IMR-90 (cell line): ENCODE measurements around the gene MFAP4. TPM values are rescaled to one million over a fixed set of nuclear protein-coding genes. Genes with fewer than 3 reads are reported as not detected.

Experiments
- ATAC-seq: fragments of 200-7000 bp; cut with Tn5 transposase; 2 replicates; pipeline ENCODE4 v1.9.1; 2020; ENCODE audit warnings: low read depth, mild to moderate bottlenecking, moderate library complexity
- BruUV-seq: library from RNA; stranded (reverse); fragments of 400-500 nt; replicated peaks from 2 replicates; lab custom pipeline; 2021; lab: Mats Ljungman, UMichigan
- CTCF ChIA-PET: fragments of 300-600 bp; formaldehyde crosslinking; extraction: SDS; loops from one replicate; lab custom pipeline; 2021; ENCODE audit warnings: antibody characterized with exemption; lab: Yijun Ruan, JAX
- POLR2A ChIA-PET: fragments of 300-600 bp; sonication (Branson Sonifier 250); formaldehyde crosslinking; loops from one replicate; lab custom pipeline; 2022; ENCODE audit warnings: antibody characterized with exemption; ENCODE audit not compliant: unreplicated experiment; lab: Charles Lee
- DNase-seq: peaks from one replicate; pipeline ENCODE4 v3.0.0; 2013
- H2AFZ ChIP-seq: replicated peaks from 2 replicates; pipeline ENCODE3; 2013; ENCODE audit warnings: low read length, mild to moderate bottlenecking; ENCODE audit not compliant: poor library complexity
- H2AK5ac ChIP-seq: 2 replicates; pipeline ENCODE4 v1.6.1; 2013; ENCODE audit warnings: low read depth, low read length, inconsistent platforms
- H2AK9ac ChIP-seq: replicated peaks from 2 replicates; pipeline ENCODE3; 2013; ENCODE audit warnings: mild to moderate bottlenecking, low read depth, low read length, moderate library complexity; ENCODE audit not compliant: poor library complexity
- H2BK120ac ChIP-seq: 2 replicates; pipeline ENCODE4 v1.6.1; 2013; ENCODE audit warnings: low read depth, low read length, inconsistent platforms
- H2BK15ac ChIP-seq: 3 replicates; pipeline ENCODE4 v1.6.1; 2013; ENCODE audit warnings: low read depth, low read length, inconsistent platforms
- H2BK20ac ChIP-seq: 2 replicates; pipeline ENCODE4 v1.6.1; 2013; ENCODE audit warnings: low read depth, mild to moderate bottlenecking, inconsistent platforms, low read length, moderate library complexity
- H2BK5ac ChIP-seq: 2 replicates; pipeline ENCODE4 v1.6.1; 2013; ENCODE audit warnings: mild to moderate bottlenecking, low read depth, low read length, inconsistent platforms; ENCODE audit not compliant: poor library complexity, severe bottlenecking
- H3K14ac ChIP-seq: replicated peaks from 2 replicates; pipeline ENCODE4 v1.6.1; 2013; ENCODE audit warnings: low read depth, low read length, inconsistent platforms
- H3K18ac ChIP-seq: 2 replicates; pipeline ENCODE4 v1.6.1; 2013; ENCODE audit warnings: low read depth, low read length, control low read depth
- H3K23ac ChIP-seq: 2 replicates; pipeline ENCODE4 v1.6.1; 2013; ENCODE audit warnings: low read depth, low read length, inconsistent platforms
- H3K27ac ChIP-seq: 2 replicates; pipeline ENCODE4 v1.5.1; 2013; ENCODE audit warnings: mild to moderate bottlenecking, control low read depth, low read length; ENCODE audit not compliant: insufficient read depth
- H3K27me3 ChIP-seq: 2 replicates; pipeline ENCODE4 v1.6.1; 2013; ENCODE audit warnings: low read length; ENCODE audit not compliant: control insufficient read depth, insufficient read depth
- H3K36me3 ChIP-seq: 2 replicates; pipeline ENCODE4 v1.6.1; 2013; ENCODE audit warnings: low read length, mixed read lengths; ENCODE audit not compliant: control insufficient read depth, insufficient read depth
- H3K4ac ChIP-seq: 2 replicates; pipeline ENCODE4 v1.6.1; 2013; ENCODE audit warnings: low read depth, low read length, inconsistent platforms
- H3K4me1 ChIP-seq: 2 replicates; pipeline ENCODE4 v1.6.1; 2013; ENCODE audit warnings: low read length, mixed read lengths; ENCODE audit not compliant: control insufficient read depth, insufficient read depth
- H3K4me2 ChIP-seq: 2 replicates; pipeline ENCODE4 v1.6.1; 2013; ENCODE audit warnings: low read depth, mild to moderate bottlenecking, control low read depth, low read length, moderate library complexity
- H3K4me3 ChIP-seq: 2 replicates; pipeline ENCODE4 v1.5.1; 2013; ENCODE audit warnings: low read depth, mild to moderate bottlenecking, control low read depth, low read length, moderate library complexity; ENCODE audit not compliant: insufficient read depth
- H3K56ac ChIP-seq: 2 replicates; pipeline ENCODE4 v1.6.1; 2013; ENCODE audit warnings: low read length, inconsistent platforms; ENCODE audit not compliant: insufficient read depth; ENCODE audit errors: extremely low read depth
- H3K79me1 ChIP-seq, 2 experiments: 2 replicates each; pipeline ENCODE4 v1.6.1; 2013; ENCODE audit warnings: low read length in 2 of 2, inconsistent platforms in 1 of 2, low read depth in 1 of 2
- H3K9ac ChIP-seq: 2 replicates; pipeline ENCODE4 v1.6.1; 2013; ENCODE audit warnings: low read depth, low read length, control low read depth
- H3K9me1 ChIP-seq: 2 replicates; pipeline ENCODE4 v1.6.1; 2013; ENCODE audit warnings: low read length, inconsistent platforms; ENCODE audit not compliant: insufficient read depth
- H3K9me3 ChIP-seq: 2 replicates; pipeline ENCODE4 v1.6.1; 2013; ENCODE audit warnings: low read length; ENCODE audit not compliant: control insufficient read depth, insufficient read depth
- H4K20me1 ChIP-seq: 2 replicates; pipeline ENCODE4 v1.6.1; 2013; ENCODE audit warnings: low read length, inconsistent platforms; ENCODE audit not compliant: insufficient read depth
- H4K5ac ChIP-seq: 2 replicates; pipeline ENCODE4 v1.6.1; 2013; ENCODE audit warnings: mild to moderate bottlenecking, low read depth, low read length, control low read depth
- H4K8ac ChIP-seq, 2 experiments: 2 replicates each; pipeline ENCODE4 v1.6.1; 2013; ENCODE audit warnings: low read depth in 2 of 2, low read length in 2 of 2, control low read depth in 1 of 2, inconsistent platforms in 1 of 2
- H4K91ac ChIP-seq: 2 replicates; pipeline ENCODE4 v1.6.1; 2013; ENCODE audit warnings: low read depth, low read length, inconsistent platforms; ENCODE audit not compliant: insufficient read depth
- CEBPB ChIP-seq: IDR thresholded peaks from 2 replicates; pipeline ENCODE4 v1.6.1; 2012; ENCODE audit warnings: low read depth, low read length, improper control_type of control experiment
- ELK1 ChIP-seq: fragments of 150-350 bp; IDR thresholded peaks from 2 replicates; pipeline ENCODE4 v1.6.1; 2016; ENCODE audit warnings: low read depth, mild to moderate bottlenecking, low read length, moderate library complexity, borderline replicate concordance
- FOS ChIP-seq: fragments of 150-350 bp; IDR thresholded peaks from 2 replicates; pipeline ENCODE4 v1.6.1; 2016; ENCODE audit warnings: low read depth, low read length
- WGBS, 2 experiments: methylation state at CpG; one replicate each; pipeline versions ENCODE4 v1.1.5 to v1.1.7; 2013; ENCODE audit warnings: missing lambda C conversion rate in 2 of 2; ENCODE audit not compliant: insufficient read length in 1 of 2; ENCODE audit errors: extremely low coverage in 2 of 2; 5-methylcytosine and 5-hydroxymethylcytosine counted together
- dilution Hi-C: fragments of 300-500 bp; cut with HindIII; formaldehyde crosslinking; loops from one replicate; pipeline ENCODE4 v1.14.3; 2018; ENCODE audit warnings: low sequenced_read_pairs; ENCODE audit not compliant: unreplicated experiment
- in situ Hi-C: fragments of 300-500 bp; cut with MboI; formaldehyde crosslinking; loops from 3 replicates; pipeline ENCODE4 v1.14.3; 2019; ENCODE audit warnings: low sequenced_read_pairs, inconsistent platforms, mixed read lengths
- intact Hi-C: fragments of 100-400 bp; cut with micrococcal nuclease; formaldehyde crosslinking; loops from 2 replicates; pipeline ENCODE4 v1.10.0; 2022
- polyA plus RNA-seq, 3 experiments: library from polyadenylated mRNA; depleted of rRNA; stranded (reverse); fragments of >200 nt; gene quantifications; 2 replicates each; pipeline ENCODE4 v1.2.3, GENCODE V29; 2012; ENCODE audit warnings: low replicate concordance in 1 of 3
- total RNA-seq: library from RNA; depleted of rRNA; stranded (reverse); fragments of >200 nt; gene quantifications from 2 replicates; pipeline ENCODE4 v1.2.3, GENCODE V29; 2012

MFAP4 gene
- total and polyA plus RNA-seq, 2 of the 4 experiments (the other 2 are of a cell fraction), result 7.0 to 71.6 TPM

DNA sequence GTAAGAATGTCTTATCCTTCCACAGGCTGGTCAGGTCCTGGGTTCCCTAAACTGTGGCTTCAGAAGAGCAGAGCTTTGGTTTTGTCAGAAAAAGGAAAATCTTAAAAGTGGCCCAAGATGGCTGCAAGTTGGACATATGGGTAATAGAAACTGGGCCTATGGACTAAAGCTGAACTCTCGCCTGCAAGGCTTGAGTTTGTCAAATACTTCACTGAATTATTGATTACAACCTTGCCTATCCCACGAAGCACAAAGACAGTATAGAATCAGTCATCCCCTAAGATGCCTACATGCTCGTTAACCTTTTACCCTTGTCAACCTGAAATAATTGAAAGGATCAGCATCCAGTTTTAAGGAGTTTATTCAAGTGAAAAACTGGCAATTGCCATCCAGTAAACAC lies 44.7 kb upstream of the MFAP4 start:
- Histone ChIP-seq H4K8ac (no peak overlapping the region), H3K9ac (no peak overlapping the region), H4K91ac (no peak overlapping the region), H3K27me3 (no peaks in the 10 kb centered on the region; the same call in none of the 2 replicates), H3K4ac (no peak overlapping the region), H3K56ac (no peak overlapping the region), H3K36me3 (no peaks in the 10 kb centered on the region), H3K18ac (no peak overlapping the region), H3K4me1 (no peaks in the 10 kb centered on the region), H2BK15ac (no peak overlapping the region), H3K14ac (no peak overlapping the region), H3K23ac (no peak overlapping the region), H2AK9ac (no peak overlapping the region), H3K4me3 (no peak overlapping the region), H4K5ac (no peak overlapping the region), H2AK5ac (no peak overlapping the region), H3K9me3 (no peaks in the 10 kb centered on the region), H3K79me1 (no peaks in the 10 kb centered on the region), H4K20me1 (no peaks in the 10 kb centered on the region), H2BK5ac (no peak overlapping the region), H3K4me2 (no peak overlapping the region), H2AFZ (no peak overlapping the region), H3K9me1 (no peaks in the 10 kb centered on the region), H2BK120ac (no peak overlapping the region), H3K27ac (no peak overlapping the region), H2BK20ac (no peak overlapping the region)
- TF ChIP-seq ELK1, result no peak
- no peak for TF ChIP-seq CEBPB
- no peak for TF ChIP-seq FOS
- POLR2A ChIA-PET, result no interaction called here
- BruUV-seq, result no TSS peak
- in situ Hi-C loops, result no loop called here
- CTCF ChIA-PET, result no interaction called here
- dilution Hi-C loops, result no loop called here
- ATAC-seq (no peak), DNase-seq (no peak)
- WGBS, 2 experiments, result no CpG with 5 or more reads among the region's 3 CpGs
- intact Hi-C loops, result no loop called here
